ENCODE results near the gene CUX1. TPM values are rescaled to one million over a fixed set of nuclear protein-coding genes. Genes with fewer than 3 reads are reported as not detected.

CUX1 gene
- total RNA-seq, 4 donors from 2014 or later, result 52.5 to 93.6 (median 63.7) TPM

DNA sequence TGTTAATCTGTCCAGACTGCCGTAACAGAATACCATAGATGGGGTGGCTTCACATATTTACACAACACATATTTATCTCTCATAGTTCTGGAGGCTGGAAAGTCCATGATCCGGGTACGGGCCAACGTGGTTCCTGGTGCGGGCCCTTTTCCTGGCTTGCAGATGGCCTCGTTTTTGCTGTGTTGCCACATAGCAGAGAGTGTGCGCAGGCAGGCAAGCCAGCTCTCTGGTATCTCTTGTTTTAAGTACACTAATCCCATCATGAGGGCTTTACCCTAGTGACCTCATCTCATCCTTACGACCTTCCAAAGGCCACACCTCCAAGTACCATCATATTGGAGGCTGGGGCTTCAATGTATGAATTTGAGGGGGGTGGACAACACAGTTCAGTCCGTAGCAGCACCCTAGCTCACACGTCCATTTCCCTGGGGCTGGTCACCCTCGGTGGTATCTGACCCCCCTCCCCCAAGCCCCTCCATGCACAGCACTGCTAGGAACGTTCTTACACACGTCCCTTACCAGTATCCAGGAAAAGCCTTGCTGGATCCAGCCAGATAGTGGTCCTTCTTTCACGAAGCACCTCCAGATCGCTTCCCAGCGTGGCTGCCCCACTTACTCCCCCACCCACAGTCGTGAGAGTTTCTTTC, 21.5 kb downstream of the CUX1 start:
- 91% methylated on average over 17 of the region's 17 CpGs for WGBS
- H3K27me3 ChIP-seq, result no peaks in the 10 kb centered on the region
- TF ChIP-seq POLR2A (IDR thresholded peaks at IDR 0.05), result no peak
- TF ChIP-seq POLR2AphosphoS5 (IDR thresholded peaks at IDR 0.05), result no peak
- TF ChIP-seq, protein P1, sequence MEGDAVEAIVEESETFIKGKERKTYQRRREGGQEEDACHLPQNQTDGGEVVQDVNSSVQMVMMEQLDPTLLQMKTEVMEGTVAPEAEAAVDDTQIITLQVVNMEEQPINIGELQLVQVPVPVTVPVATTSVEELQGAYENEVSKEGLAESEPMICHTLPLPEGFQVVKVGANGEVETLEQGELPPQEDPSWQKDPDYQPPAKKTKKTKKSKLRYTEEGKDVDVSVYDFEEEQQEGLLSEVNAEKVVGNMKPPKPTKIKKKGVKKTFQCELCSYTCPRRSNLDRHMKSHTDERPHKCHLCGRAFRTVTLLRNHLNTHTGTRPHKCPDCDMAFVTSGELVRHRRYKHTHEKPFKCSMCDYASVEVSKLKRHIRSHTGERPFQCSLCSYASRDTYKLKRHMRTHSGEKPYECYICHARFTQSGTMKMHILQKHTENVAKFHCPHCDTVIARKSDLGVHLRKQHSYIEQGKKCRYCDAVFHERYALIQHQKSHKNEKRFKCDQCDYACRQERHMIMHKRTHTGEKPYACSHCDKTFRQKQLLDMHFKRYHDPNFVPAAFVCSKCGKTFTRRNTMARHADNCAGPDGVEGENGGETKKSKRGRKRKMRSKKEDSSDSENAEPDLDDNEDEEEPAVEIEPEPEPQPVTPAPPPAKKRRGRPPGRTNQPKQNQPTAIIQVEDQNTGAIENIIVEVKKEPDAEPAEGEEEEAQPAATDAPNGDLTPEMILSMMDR (IDR thresholded peaks at IDR 0.05), result no peak
- no peak for TF ChIP-seq EP300 (IDR thresholded peaks at IDR 0.05)
- H3K36me3 ChIP-seq, result no peaks in the 10 kb centered on the region
- no peaks in the 10 kb centered on the region for H3K4me1 ChIP-seq
- DNase-seq (ENCODE audit: low spot score in 2 of 2), result peak in 1 of 2 donors; percentile 43
- H3K27ac ChIP-seq, result no peak overlapping the region
- H3K9me3 ChIP-seq, result no peaks in the 10 kb centered on the region
- H3K4me3 ChIP-seq, result no peak overlapping the region

DNA sequence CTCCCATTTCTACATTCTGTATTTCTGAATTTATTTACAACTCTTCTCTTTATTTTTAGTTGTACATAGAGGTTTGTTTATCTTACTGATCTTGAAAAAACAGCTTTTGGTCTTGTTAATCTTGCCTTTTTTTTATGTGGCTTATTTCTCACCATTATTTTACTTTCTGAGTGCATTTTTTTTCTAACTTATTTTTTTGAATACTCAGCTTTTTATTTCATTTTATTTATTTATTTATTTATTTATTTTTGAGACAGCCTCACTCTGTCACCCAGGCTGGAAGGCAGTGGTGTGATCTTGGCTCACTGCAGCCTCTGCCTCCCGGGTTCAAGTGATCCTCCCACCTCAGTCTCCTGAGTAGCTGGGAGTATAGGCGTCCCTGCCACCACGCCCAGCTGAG, 23.9 kb downstream of the CUX1 start:
- Histone ChIP-seq H3K36me3 (no peaks in the 10 kb centered on the region), H3K27ac (no peak overlapping the region), H3K9me3 (no peaks in the 10 kb centered on the region), H3K27me3 (no peaks in the 10 kb centered on the region), H3K4me1 (peaks cover 1% of the 10 kb centered on the region), H3K4me3 (no peak overlapping the region)
- no peak for TF ChIP-seq EP300 (IDR thresholded peaks at IDR 0.05)
- TF ChIP-seq, protein P1 (IDR thresholded peaks at IDR 0.05), result no peak
- TF ChIP-seq POLR2AphosphoS5 (IDR thresholded peaks at IDR 0.05), result no peak
- peak in 1 of 2 donors; percentile 15 for DNase-seq (ENCODE audit: low spot score in 2 of 2)
- 52% methylated on average over 3 of the region's 3 CpGs for WGBS

DNA sequence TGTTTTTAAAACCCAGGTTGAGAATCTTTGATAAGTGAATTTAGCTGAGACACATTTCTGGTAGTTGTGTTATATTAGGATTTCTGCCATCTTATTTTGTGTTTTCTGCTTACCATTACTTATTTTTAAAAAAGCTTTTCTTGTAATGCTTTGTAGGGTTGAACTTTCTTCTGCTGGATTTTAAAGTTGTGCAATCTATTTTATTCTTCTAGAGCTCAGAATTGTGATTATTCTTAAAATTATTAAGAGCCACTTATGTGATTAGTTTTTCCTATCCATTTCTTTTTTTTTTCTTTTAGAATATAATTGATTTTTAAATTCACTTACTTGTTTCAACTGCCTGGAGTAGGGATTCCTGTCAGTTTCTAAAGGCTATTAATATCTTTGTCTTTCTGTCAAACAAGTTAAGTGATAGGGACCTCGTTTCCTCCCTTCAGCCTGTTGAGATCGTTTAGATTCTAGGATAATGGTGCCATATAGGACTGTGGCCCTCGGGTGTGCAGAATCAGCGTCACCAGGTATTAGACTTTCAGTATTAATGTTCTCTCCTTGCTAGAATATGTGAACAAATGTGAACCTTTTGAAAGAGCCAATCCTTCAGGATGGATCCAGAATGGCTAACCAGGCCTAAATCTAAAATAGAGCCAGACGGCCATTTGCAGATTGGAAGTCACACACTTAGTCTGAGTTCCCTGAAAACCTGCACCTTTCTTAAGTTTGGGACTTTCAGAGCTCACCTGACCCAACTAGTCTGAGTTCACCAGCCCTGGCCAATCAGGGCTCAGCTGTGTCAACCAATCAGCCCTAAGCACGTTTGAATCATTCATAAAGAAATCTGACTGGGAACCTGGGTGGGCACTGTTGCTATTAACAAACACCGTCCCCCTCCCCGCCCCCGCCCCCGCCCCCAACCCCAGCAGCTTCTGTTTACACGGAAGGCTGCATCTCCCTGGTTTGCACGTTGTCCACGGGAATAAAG, 26.2 kb downstream of the CUX1 start:
- H3K4me3 ChIP-seq, result no peak overlapping the region
- H3K9me3 ChIP-seq, result no peaks in the 10 kb centered on the region
- H3K27me3 ChIP-seq, result no peaks in the 10 kb centered on the region
- H3K4me1 ChIP-seq, result peaks cover 14% of the 10 kb centered on the region
- TF ChIP-seq, protein P1 (IDR thresholded peaks at IDR 0.05), result no peak
- no peak for TF ChIP-seq EP300 (IDR thresholded peaks at IDR 0.05)
- no peak for TF ChIP-seq POLR2A (IDR thresholded peaks at IDR 0.05)
- no peak for TF ChIP-seq POLR2AphosphoS5 (IDR thresholded peaks at IDR 0.05)
- H3K27ac ChIP-seq, result no peak overlapping the region
- DNase-seq (ENCODE audit: low spot score in 2 of 2), result no peak
- no peaks in the 10 kb centered on the region for H3K36me3 ChIP-seq
- 74% methylated on average over 13 of the region's 13 CpGs for WGBS

DNA sequence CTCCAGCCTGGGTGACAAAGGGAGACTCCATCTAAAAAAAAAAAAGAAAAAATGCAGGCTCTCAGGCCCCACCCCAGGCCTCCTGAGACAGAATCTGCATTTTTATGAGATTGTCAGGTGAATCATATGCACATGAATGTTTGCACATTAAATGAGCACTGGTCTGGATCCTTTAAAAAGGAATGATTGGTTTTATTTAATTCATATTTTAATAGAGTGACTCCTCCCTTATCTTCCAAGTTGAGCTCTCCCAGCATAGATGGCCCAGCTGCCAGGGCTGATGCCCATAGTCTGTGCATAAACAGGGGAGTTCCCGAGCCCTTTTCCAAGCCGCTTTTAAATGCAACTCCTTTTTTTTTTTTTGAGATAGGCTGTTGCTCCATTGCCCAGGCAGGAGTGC, 28.5 kb downstream of the CUX1 start:
- WGBS, result 75% methylated on average over 2 of the region's 2 CpGs
- TF ChIP-seq POLR2A (IDR thresholded peaks at IDR 0.05), result no peak
- H3K27ac ChIP-seq, result no peak overlapping the region
- H3K4me1 ChIP-seq, result peaks cover 16% of the 10 kb centered on the region
- DNase-seq (ENCODE audit: low spot score in 2 of 2), result no peak
- H3K4me3 ChIP-seq, result no peak overlapping the region
- H3K27me3 ChIP-seq, result no peaks in the 10 kb centered on the region
- no peaks in the 10 kb centered on the region for H3K9me3 ChIP-seq
- no peaks in the 10 kb centered on the region for H3K36me3 ChIP-seq

- no peaks in the 10 kb centered on the region for H3K36me3 ChIP-seq
- H3K27me3 ChIP-seq, result no peaks in the 10 kb centered on the region
- H3K27ac ChIP-seq, result no peak overlapping the region
- peaks cover 16% of the 10 kb centered on the region for H3K4me1 ChIP-seq
- TF ChIP-seq POLR2AphosphoS5 (IDR thresholded peaks at IDR 0.05) (no peak), POLR2A (IDR thresholded peaks at IDR 0.05) (no peak)
- TF ChIP-seq, protein P1 (IDR thresholded peaks at IDR 0.05), result no peak
- no peak for DNase-seq (ENCODE audit: low spot score in 2 of 2)
- H3K9me3 ChIP-seq, result no peaks in the 10 kb centered on the region
- 94% methylated on average over 11 of the region's 11 CpGs for WGBS
- no peak overlapping the region for H3K4me3 ChIP-seq
Observed at GRCh38 chr7:101846800-101847538, 29.5 kb downstream of the CUX1 start.

All from suprapubic skin (tissue), 4 donors.